Activated naive CD8-positive, alpha-beta T cell treated with anti-CD3 and anti-CD28 coated beads for 36 hours (primary cell): ENCODE measurements around the gene MYBBP1A. TPM values are rescaled to one million over a fixed set of nuclear protein-coding genes. Genes with fewer than 3 reads are reported as not detected.
A peak's percentile ranks its signal among the peaks of the same experiment; 100 is the strongest.

ENCODE experiments used
- DNase-seq: peaks from one replicate; pipeline ENCODE4 v3.0.0; 2021
- H3K27ac Mint-ChIP-seq: one replicate; pipeline ENCODE4 v1.8.0; 2022; ENCODE audit warnings: mild to moderate bottlenecking, moderate library complexity, mixed read lengths
- H3K27me3 Mint-ChIP-seq: one replicate; pipeline ENCODE4 v1.8.0; 2022; ENCODE audit warnings: mild to moderate bottlenecking, mixed read lengths
- H3K36me3 Mint-ChIP-seq: one replicate; pipeline ENCODE4 v1.8.0; 2021; ENCODE audit warnings: mild to moderate bottlenecking, mixed read lengths
- H3K4me1 Mint-ChIP-seq: one replicate; pipeline ENCODE4 v1.8.0; 2021; ENCODE audit warnings: mixed read lengths
- H3K4me3 Mint-ChIP-seq: one replicate; pipeline ENCODE4 v1.8.0; 2022; ENCODE audit warnings: mild to moderate bottlenecking, moderate library complexity, mixed read lengths
- H3K9me3 Mint-ChIP-seq: one replicate; pipeline ENCODE4 v1.8.0; 2022; ENCODE audit warnings: mixed read lengths
- total RNA-seq, 2 experiments: library from RNA; stranded (reverse); gene quantifications; one replicate each; pipeline ENCODE4 v1.2.3, GENCODE V29; 2021

MYBBP1A gene
- total RNA-seq, 2 experiments from 2014 or later: 174 to 176 TPM

GRCh38 chr17:4540687-4541327 lies 14.4 kb downstream of the MYBBP1A start:
- no peaks in the 10 kb centered on the region for H3K9me3 Mint-ChIP-seq
- peaks cover 12% of the 10 kb centered on the region for H3K36me3 Mint-ChIP-seq
- H3K4me3 Mint-ChIP-seq: no peak overlapping the region
- no peaks in the 10 kb centered on the region for H3K27me3 Mint-ChIP-seq
- H3K4me1 Mint-ChIP-seq: no peaks in the 10 kb centered on the region
- no peak for DNase-seq
- H3K27ac Mint-ChIP-seq: no peak overlapping the region

GRCh38 chr17:4540224-4540651 lies 14.9 kb downstream of the MYBBP1A start:
- Mint-ChIP-seq H3K4me1 (no peaks in the 10 kb centered on the region), H3K4me3 (no peak overlapping the region), H3K27ac (no peak overlapping the region), H3K9me3 (no peaks in the 10 kb centered on the region), H3K27me3 (no peaks in the 10 kb centered on the region), H3K36me3 (peaks cover 12% of the 10 kb centered on the region)
- no peak for DNase-seq

- Mint-ChIP-seq H3K4me3 (no peak overlapping the region), H3K36me3 (peaks cover 12% of the 10 kb centered on the region)
These were observed 15.5 kb downstream of the MYBBP1A start for GRCh38 chr17:4539576-4540223.

GRCh38 chr17:4539025-4539424 lies 16.2 kb downstream of the MYBBP1A start:
- peaks cover 12% of the 10 kb centered on the region for H3K36me3 Mint-ChIP-seq

More at GRCh38 chr17:4539576-4540223, 15.5 kb downstream of the MYBBP1A start:
- H3K4me1 Mint-ChIP-seq: no peaks in the 10 kb centered on the region
- DNase-seq: no peak
- H3K27ac Mint-ChIP-seq: no peak overlapping the region
- H3K27me3 Mint-ChIP-seq: no peaks in the 10 kb centered on the region
- no peaks in the 10 kb centered on the region for H3K9me3 Mint-ChIP-seq

GRCh38 chr17:4538236-4539002 lies 16.8 kb downstream of the MYBBP1A start:
- Mint-ChIP-seq H3K27me3 (peaks cover 2% of the 10 kb centered on the region), H3K9me3 (no peaks in the 10 kb centered on the region), H3K27ac (no peak overlapping the region), H3K36me3 (peaks cover 10% of the 10 kb centered on the region), H3K4me3 (no peak overlapping the region), H3K4me1 (peaks cover 5% of the 10 kb centered on the region)
- DNase-seq: no peak

More at GRCh38 chr17:4539025-4539424, 16.2 kb downstream of the MYBBP1A start:
- Mint-ChIP-seq H3K4me3 (no peak overlapping the region), H3K4me1 (peaks cover 2% of the 10 kb centered on the region), H3K9me3 (no peaks in the 10 kb centered on the region), H3K27me3 (no peaks in the 10 kb centered on the region), H3K27ac (no peak overlapping the region)
- DNase-seq: no peak

- no peak for DNase-seq
- Mint-ChIP-seq H3K4me3 (no peak overlapping the region), H3K9me3 (no peaks in the 10 kb centered on the region), H3K4me1 (peaks cover 7% of the 10 kb centered on the region), H3K27ac (no peak overlapping the region), H3K27me3 (peaks cover 6% of the 10 kb centered on the region), H3K36me3 (peaks cover 10% of the 10 kb centered on the region)
These were observed 17.5 kb downstream of the MYBBP1A start for GRCh38 chr17:4537451-4538235.

- H3K4me1 Mint-ChIP-seq: peaks cover 7% of the 10 kb centered on the region
- H3K27ac Mint-ChIP-seq: no peak overlapping the region
- H3K4me3 Mint-ChIP-seq: no peak overlapping the region
- H3K27me3 Mint-ChIP-seq: peaks cover 6% of the 10 kb centered on the region
- H3K36me3 Mint-ChIP-seq: peaks cover 3% of the 10 kb centered on the region
- DNase-seq: no peak
- no peaks in the 10 kb centered on the region for H3K9me3 Mint-ChIP-seq
These were observed 18.3 kb downstream of the MYBBP1A start for GRCh38 chr17:4536742-4537411.

- Mint-ChIP-seq H3K27me3 (peaks cover 6% of the 10 kb centered on the region), H3K9me3 (no peaks in the 10 kb centered on the region), H3K27ac (no peak overlapping the region), H3K36me3 (peaks cover 3% of the 10 kb centered on the region), H3K4me3 (no peak overlapping the region), H3K4me1 (peaks cover 7% of the 10 kb centered on the region)
- no peak for DNase-seq
These were observed 18.9 kb downstream of the MYBBP1A start for GRCh38 chr17:4536259-4536741.

GRCh38 chr17:4535667-4536258 lies 19.4 kb downstream of the MYBBP1A start:
- DNase-seq: no peak
- H3K9me3 Mint-ChIP-seq: no peaks in the 10 kb centered on the region
- peaks cover 7% of the 10 kb centered on the region for H3K4me1 Mint-ChIP-seq
- peaks cover 6% of the 10 kb centered on the region for H3K27me3 Mint-ChIP-seq
- H3K4me3 Mint-ChIP-seq: no peak overlapping the region
- H3K36me3 Mint-ChIP-seq: peaks cover 3% of the 10 kb centered on the region
- no peak overlapping the region for H3K27ac Mint-ChIP-seq

GRCh38 chr17:4534928-4535666 lies 20.1 kb downstream of the MYBBP1A start:
- Mint-ChIP-seq H3K9me3 (no peaks in the 10 kb centered on the region), H3K27me3 (peaks cover 6% of the 10 kb centered on the region), H3K4me3 (no peak overlapping the region), H3K27ac (no peak overlapping the region), H3K36me3 (peaks cover 3% of the 10 kb centered on the region), H3K4me1 (peaks cover 7% of the 10 kb centered on the region)
- no peak for DNase-seq

- H3K27ac Mint-ChIP-seq: peak overlapping the region; percentile 52
- no peaks in the 10 kb centered on the region for H3K9me3 Mint-ChIP-seq
- no peaks in the 10 kb centered on the region for H3K36me3 Mint-ChIP-seq
- no peak for DNase-seq
- H3K4me1 Mint-ChIP-seq: peaks cover 7% of the 10 kb centered on the region
- H3K27me3 Mint-ChIP-seq: peaks cover 9% of the 10 kb centered on the region
- peak overlapping the region; percentile 41 for H3K4me3 Mint-ChIP-seq
These were observed 20.7 kb downstream of the MYBBP1A start for GRCh38 chr17:4534515-4534914.

GRCh38 chr17:4533523-4534504 lies 21.4 kb downstream of the MYBBP1A start:
- no peak for DNase-seq
- no peaks in the 10 kb centered on the region for H3K36me3 Mint-ChIP-seq
- peaks cover 12% of the 10 kb centered on the region for H3K27me3 Mint-ChIP-seq
- H3K4me1 Mint-ChIP-seq: peaks cover 7% of the 10 kb centered on the region
- H3K27ac Mint-ChIP-seq: peak overlapping the region; percentile 52
- H3K9me3 Mint-ChIP-seq: no peaks in the 10 kb centered on the region
- peak overlapping the region; percentile 41 for H3K4me3 Mint-ChIP-seq
